ENCODE measurements around the gene BEND2. TPM values are rescaled to one million over a fixed set of nuclear protein-coding genes. Genes with fewer than 3 reads are reported as not detected.

The BEND2 gene
- total RNA-seq, 4 donors from 2014 or later: not detected

- 79% methylated on average over 8 of the region's 8 CpGs for WGBS
- TF ChIP-seq POLR2AphosphoS5 (IDR thresholded peaks at IDR 0.05) (no peak), EP300 (IDR thresholded peaks at IDR 0.05) (no peak), POLR2A (IDR thresholded peaks at IDR 0.05; ENCODE audit: low read depth) (no peak)
- TF ChIP-seq, protein P1, sequence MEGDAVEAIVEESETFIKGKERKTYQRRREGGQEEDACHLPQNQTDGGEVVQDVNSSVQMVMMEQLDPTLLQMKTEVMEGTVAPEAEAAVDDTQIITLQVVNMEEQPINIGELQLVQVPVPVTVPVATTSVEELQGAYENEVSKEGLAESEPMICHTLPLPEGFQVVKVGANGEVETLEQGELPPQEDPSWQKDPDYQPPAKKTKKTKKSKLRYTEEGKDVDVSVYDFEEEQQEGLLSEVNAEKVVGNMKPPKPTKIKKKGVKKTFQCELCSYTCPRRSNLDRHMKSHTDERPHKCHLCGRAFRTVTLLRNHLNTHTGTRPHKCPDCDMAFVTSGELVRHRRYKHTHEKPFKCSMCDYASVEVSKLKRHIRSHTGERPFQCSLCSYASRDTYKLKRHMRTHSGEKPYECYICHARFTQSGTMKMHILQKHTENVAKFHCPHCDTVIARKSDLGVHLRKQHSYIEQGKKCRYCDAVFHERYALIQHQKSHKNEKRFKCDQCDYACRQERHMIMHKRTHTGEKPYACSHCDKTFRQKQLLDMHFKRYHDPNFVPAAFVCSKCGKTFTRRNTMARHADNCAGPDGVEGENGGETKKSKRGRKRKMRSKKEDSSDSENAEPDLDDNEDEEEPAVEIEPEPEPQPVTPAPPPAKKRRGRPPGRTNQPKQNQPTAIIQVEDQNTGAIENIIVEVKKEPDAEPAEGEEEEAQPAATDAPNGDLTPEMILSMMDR (IDR thresholded peaks at IDR 0.05): no peak
- no peaks in the 10 kb centered on the region for H3K27me3 ChIP-seq
- no peak overlapping the region for H3K4me3 ChIP-seq
- H3K4me1 ChIP-seq: no peaks in the 10 kb centered on the region
- intact Hi-C loops (cut with DNase I): no loop called here
- no peak overlapping the region for H3K27ac ChIP-seq (replicated peaks in 1 of 4)
- no peak for DNase-seq (ENCODE audit: extremely low spot score)
- no peaks in the 10 kb centered on the region for H3K36me3 ChIP-seq
- no peaks in the 10 kb centered on the region for H3K9me3 ChIP-seq
These were observed 91.0 kb downstream of the BEND2 start for GRCh38 chrX:18129690-18130089.

DNA sequence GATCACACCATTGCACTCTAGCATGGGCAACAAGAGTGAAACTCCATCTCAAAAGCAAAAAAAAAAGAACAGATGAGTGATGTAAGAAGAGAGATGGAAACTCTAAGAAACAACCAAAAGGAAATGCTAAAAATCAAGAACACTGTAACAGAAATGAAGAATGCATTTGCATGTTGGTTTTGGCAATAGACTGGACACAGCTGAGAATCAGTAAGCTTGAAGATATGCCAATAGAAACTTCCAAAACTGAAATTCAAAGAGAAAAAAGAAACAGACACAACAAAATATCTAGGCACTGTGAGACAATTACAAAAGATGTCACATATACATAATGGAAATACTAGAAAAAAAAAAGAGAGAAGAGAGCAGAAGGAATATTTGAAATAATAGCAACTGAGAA lies 93.7 kb downstream of the BEND2 start:
- Histone ChIP-seq H3K4me3 (no peak overlapping the region), H3K36me3 (no peaks in the 10 kb centered on the region), H3K27me3 (no peaks in the 10 kb centered on the region), H3K27ac (replicated peaks in 1 of 4) (no peak overlapping the region), H3K9me3 (no peaks in the 10 kb centered on the region), H3K4me1 (no peaks in the 10 kb centered on the region)
- no peak for DNase-seq (ENCODE audit: extremely low spot score)
- TF ChIP-seq EP300 (IDR thresholded peaks at IDR 0.05) (no peak), POLR2A (IDR thresholded peaks at IDR 0.05; ENCODE audit: low read depth) (no peak), POLR2AphosphoS5 (IDR thresholded peaks at IDR 0.05) (no peak)
- TF ChIP-seq, protein P1 (IDR thresholded peaks at IDR 0.05): no peak
- intact Hi-C loops (cut with DNase I): no loop called here

- H3K27me3 ChIP-seq: no peaks in the 10 kb centered on the region
- no peaks in the 10 kb centered on the region for H3K4me1 ChIP-seq
- TF ChIP-seq, protein P1 (IDR thresholded peaks at IDR 0.05): no peak
- TF ChIP-seq EP300 (IDR thresholded peaks at IDR 0.05): no peak
- no peak for TF ChIP-seq POLR2AphosphoS5 (IDR thresholded peaks at IDR 0.05)
- no peak for TF ChIP-seq POLR2A (IDR thresholded peaks at IDR 0.05; ENCODE audit: low read depth)
- WGBS: 75% methylated on average over 2 of the region's 2 CpGs
- no peaks in the 10 kb centered on the region for H3K36me3 ChIP-seq
- no peak overlapping the region for H3K27ac ChIP-seq (replicated peaks in 1 of 4)
- DNase-seq (ENCODE audit: extremely low spot score): no peak
- peaks cover 0 to 8% (median 3%) of the 10 kb centered on the region in 4 donors for H3K9me3 ChIP-seq
- intact Hi-C loops (cut with DNase I): no loop called here
- H3K4me3 ChIP-seq: no peak overlapping the region
These were observed 100.8 kb downstream of the BEND2 start for GRCh38 chrX:18119856-18120255.

Other genes starting within 250 kb of the BEND2 start
- gene SCML2, start 133.8 kb upstream of the BEND2 start, total RNA-seq: 1 to 10 TPM in 3 of 4 donors, under 1 TPM in 1; 0.99 to 2.6 (median 1.7) TPM
- 1 to 10 TPM; 3.7 to 6.5 (median 4.6) TPM for gene CDKL5, start 204.7 kb upstream of the BEND2 start, total RNA-seq

Measured in esophagus muscularis mucosa (tissue), 4 donors.